Activated naive CD8-positive, alpha-beta T cell treated with anti-CD3 and anti-CD28 coated beads, Interleukin-2, amount 50 U/mL, for 24 hours (primary cell): ENCODE data around the gene UBE2L3.

Experiments used
- ATAC-seq: fragments of 150-1000 bp; cut with Tn5 transposase; one replicate; pipeline ENCODE4 v1.10.0; 2021
- DNase-seq: peaks from one replicate; pipeline ENCODE4 v3.0.0; 2021
- H3K27ac Mint-ChIP-seq: one replicate; pipeline ENCODE4 v1.8.0; 2021; ENCODE audit warnings: mild to moderate bottlenecking, mixed read lengths
- H3K27me3 Mint-ChIP-seq: one replicate; pipeline ENCODE4 v1.8.0; 2021; ENCODE audit warnings: mixed read lengths
- H3K36me3 Mint-ChIP-seq: one replicate; pipeline ENCODE4 v1.8.0; 2021; ENCODE audit warnings: low read depth, mixed read lengths
- H3K4me1 Mint-ChIP-seq: one replicate; pipeline ENCODE4 v1.8.0; 2021; ENCODE audit warnings: mixed read lengths
- H3K4me3 Mint-ChIP-seq: one replicate; pipeline ENCODE4 v1.8.0; 2021; ENCODE audit warnings: mild to moderate bottlenecking, moderate library complexity, mixed read lengths
- H3K9me3 Mint-ChIP-seq: one replicate; pipeline ENCODE4 v1.8.0; 2021; ENCODE audit warnings: mixed read lengths

Gene UBE2L3

GRCh38 chr22:21624880-21625791, 57.6 kb downstream of the UBE2L3 start:
- ATAC-seq (no peak), DNase-seq (no peak)
- H3K36me3 Mint-ChIP-seq = peaks cover 28% of the 10 kb centered on the region
- peaks cover 33% of the 10 kb centered on the region for H3K4me1 Mint-ChIP-seq
- H3K27ac Mint-ChIP-seq = peak overlapping the region; percentile 71
- H3K9me3 Mint-ChIP-seq = no peaks in the 10 kb centered on the region
- peak overlapping the region; percentile 14 for H3K4me3 Mint-ChIP-seq
- H3K27me3 Mint-ChIP-seq = no peaks in the 10 kb centered on the region

- Mint-ChIP-seq H3K36me3 (peaks cover 26% of the 10 kb centered on the region), H3K4me3 (peak overlapping the region; percentile 87), H3K27ac (peak overlapping the region; percentile 68), H3K9me3 (no peaks in the 10 kb centered on the region), H3K4me1 (peaks cover 43% of the 10 kb centered on the region), H3K27me3 (no peaks in the 10 kb centered on the region)
- ATAC-seq (no peak), DNase-seq (no peak)
These were observed 58.7 kb downstream of the UBE2L3 start for GRCh38 chr22:21626073-21626734.

DNA sequence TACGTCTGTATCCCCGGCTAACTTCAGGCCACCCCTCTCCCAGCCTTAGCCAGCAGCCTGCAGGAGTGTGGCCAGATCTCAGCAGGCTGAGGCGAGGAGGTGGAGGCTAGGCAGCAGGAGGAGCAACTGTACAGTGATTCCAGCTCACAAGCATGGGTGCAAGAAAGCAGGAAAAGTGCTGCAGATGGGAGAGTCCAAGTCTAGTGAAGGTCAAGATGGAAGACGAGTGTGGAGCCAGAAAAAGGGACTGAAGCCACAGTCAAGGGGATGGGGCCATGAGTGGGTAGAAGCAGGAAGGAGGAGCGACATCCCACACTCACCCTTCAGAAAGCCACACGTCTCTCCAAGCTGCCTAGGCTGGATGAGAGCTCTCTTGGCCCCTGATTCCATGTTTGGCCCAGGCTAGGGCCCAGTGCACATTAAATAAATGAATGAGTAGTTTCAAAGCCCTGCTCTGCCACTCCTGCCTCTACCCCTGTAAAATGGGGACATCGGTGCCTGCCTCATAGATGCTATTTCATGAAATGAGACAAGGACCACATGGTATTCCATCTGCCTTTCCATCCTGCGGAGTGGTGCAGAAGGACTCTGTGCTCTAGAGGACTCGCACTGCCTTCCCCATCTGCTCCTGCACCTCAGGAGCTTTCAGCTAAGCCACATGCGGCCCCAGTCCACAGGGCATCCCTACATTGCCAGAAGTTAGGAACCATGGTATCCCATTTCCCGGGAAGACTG, 59.4 kb downstream of the UBE2L3 start:
- Mint-ChIP-seq H3K27me3 (no peaks in the 10 kb centered on the region), H3K4me3 (peak overlapping the region; percentile 87), H3K36me3 (peaks cover 26% of the 10 kb centered on the region), H3K27ac (peak overlapping the region; percentile 68), H3K4me1 (peaks cover 46% of the 10 kb centered on the region), H3K9me3 (no peaks in the 10 kb centered on the region)
- DNase-seq = no peak
- ATAC-seq = no peak

GRCh38 chr22:21628386-21629254, 61.1 kb downstream of the UBE2L3 start:
- H3K9me3 Mint-ChIP-seq = no peaks in the 10 kb centered on the region
- peak overlapping the region; percentile 93 for H3K27ac Mint-ChIP-seq
- no peaks in the 10 kb centered on the region for H3K27me3 Mint-ChIP-seq
- ATAC-seq = peak; percentile 0
- peak overlapping the region; percentile 87 for H3K4me3 Mint-ChIP-seq
- H3K36me3 Mint-ChIP-seq = peaks cover 20% of the 10 kb centered on the region
- DNase-seq = no peak
- H3K4me1 Mint-ChIP-seq = peaks cover 48% of the 10 kb centered on the region

DNA sequence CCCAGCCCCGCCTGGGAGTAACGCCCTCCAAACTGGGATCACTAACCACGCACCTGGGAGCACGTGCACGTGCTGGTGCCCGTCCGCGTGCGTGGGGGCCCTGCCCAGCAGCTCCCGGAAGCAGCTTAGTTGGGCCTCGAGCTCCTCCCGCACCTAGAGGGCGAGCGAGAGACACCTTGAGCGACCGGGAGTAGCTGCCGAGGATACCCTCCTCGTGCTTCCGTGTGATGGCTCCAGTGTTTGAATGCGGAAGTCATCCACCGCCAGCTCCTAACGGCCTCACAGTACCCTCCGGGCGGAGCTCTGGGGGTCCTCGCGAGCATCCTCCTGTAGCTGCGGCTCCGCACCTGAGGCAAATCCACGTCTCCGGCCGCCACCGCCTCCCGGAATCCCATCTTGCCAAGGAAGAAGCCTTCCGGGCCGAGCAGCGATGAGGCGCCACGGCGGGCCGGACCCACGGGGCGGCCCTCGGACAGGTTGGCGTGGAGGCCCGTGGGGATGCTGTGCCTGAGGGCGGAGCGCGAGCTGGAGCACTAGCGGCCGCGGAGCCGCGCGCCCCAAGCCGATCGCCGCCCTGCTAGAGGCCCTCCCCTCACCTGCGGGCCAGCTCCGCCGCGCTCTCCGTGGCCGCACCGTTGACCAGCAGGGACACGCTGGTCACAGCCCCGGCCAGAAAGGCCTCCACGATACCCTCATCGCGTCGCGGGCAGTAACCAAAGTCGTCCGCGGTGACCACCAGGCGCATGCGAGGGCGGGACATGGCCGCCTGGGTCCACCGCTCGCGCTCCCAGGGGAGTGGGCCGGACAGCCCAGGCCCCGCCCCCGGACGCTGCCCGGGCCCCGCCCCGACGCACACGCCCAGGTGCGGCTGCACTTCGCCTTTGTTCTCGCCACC, 62.0 kb downstream of the UBE2L3 start, which contains the start of gene YDJC:
YDJC (minus strand) TSS at position 768 of the 895 bp plus-strand sequence; CDS start at position 760, 8 bp downstream.
- peaks cover 45% of the 10 kb centered on the region for H3K4me1 Mint-ChIP-seq
- ATAC-seq = peak; percentile 84
- peak within 1 kb of the TSS; percentile 87 for H3K4me3 Mint-ChIP-seq
- peak within 1 kb of the TSS; percentile 93 for H3K27ac Mint-ChIP-seq
- peaks cover 20% of the 10 kb centered on the region for H3K36me3 Mint-ChIP-seq
- peak; percentile 98 for DNase-seq
- H3K9me3 Mint-ChIP-seq = no peaks in the 10 kb centered on the region
- H3K27me3 Mint-ChIP-seq = no peaks in the 10 kb centered on the region

- Mint-ChIP-seq H3K4me3 (no peak overlapping the region), H3K36me3 (peaks cover 20% of the 10 kb centered on the region), H3K27me3 (no peaks in the 10 kb centered on the region), H3K9me3 (no peaks in the 10 kb centered on the region), H3K27ac (peak overlapping the region; percentile 77), H3K4me1 (peaks cover 37% of the 10 kb centered on the region)
- DNase-seq = no peak
- ATAC-seq = no peak
These were observed 63.5 kb downstream of the UBE2L3 start for GRCh38 chr22:21631025-21631424.

DNA sequence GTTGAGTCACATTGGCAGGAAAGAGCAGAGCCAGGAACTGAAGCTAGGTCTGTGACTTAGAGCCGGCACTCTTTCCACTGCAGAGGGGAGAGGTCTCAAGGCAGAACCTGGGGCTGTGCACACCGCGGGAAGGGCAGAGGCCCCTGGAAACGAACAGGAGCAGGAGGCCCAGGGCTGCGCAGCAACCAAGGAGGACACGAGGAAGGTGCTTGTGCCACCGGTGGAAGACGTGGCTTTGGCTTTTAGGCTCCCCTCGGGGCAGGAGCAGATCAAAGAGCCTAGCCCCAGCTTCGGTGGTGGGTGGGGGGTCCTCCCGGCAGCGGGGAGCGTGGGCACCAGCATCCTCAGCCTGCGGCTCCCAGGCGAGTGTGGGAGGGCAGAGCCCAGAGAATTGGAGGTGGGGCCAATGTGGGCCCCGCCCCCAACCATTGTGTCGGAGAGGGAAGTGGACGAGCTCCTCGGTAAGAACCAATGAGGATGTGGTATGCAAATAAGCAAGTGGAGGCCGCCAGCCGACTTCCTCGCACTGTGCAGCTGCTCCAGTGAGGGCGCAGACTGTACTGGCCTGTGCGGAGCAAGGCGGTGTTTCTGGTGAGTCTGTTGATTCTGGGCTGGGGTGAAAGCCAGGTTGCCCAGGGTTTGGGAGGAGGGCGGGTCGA, 64.9 kb downstream of the UBE2L3 start, which contains the start of gene CCDC116:
CCDC116 (plus strand) TSS at position 524 of the 659 bp plus-strand sequence. CDS start 422 bp downstream, outside the sequence.
- no peak within 1 kb of the TSS for H3K4me3 Mint-ChIP-seq
- DNase-seq (peak; percentile 61), ATAC-seq (peak; percentile 25)
- no peaks in the 10 kb centered on the region for H3K9me3 Mint-ChIP-seq
- peak within 1 kb of the TSS; percentile 77 for H3K27ac Mint-ChIP-seq
- H3K27me3 Mint-ChIP-seq = no peaks in the 10 kb centered on the region
- H3K4me1 Mint-ChIP-seq = peaks cover 27% of the 10 kb centered on the region
- peaks cover 11% of the 10 kb centered on the region for H3K36me3 Mint-ChIP-seq

GRCh38 chr22:21632931-21633330, 65.4 kb downstream of the UBE2L3 start:
- Mint-ChIP-seq H3K9me3 (no peaks in the 10 kb centered on the region), H3K4me3 (no peak overlapping the region), H3K4me1 (peaks cover 21% of the 10 kb centered on the region), H3K36me3 (peaks cover 7% of the 10 kb centered on the region), H3K27ac (no peak overlapping the region), H3K27me3 (no peaks in the 10 kb centered on the region)
- no peak for ATAC-seq
- DNase-seq = no peak

- DNase-seq = no peak
- Mint-ChIP-seq H3K36me3 (peaks cover 2% of the 10 kb centered on the region), H3K4me1 (peaks cover 16% of the 10 kb centered on the region), H3K4me3 (no peak overlapping the region), H3K27me3 (no peaks in the 10 kb centered on the region), H3K9me3 (no peaks in the 10 kb centered on the region), H3K27ac (no peak overlapping the region)
- ATAC-seq = no peak
These were observed 66.0 kb downstream of the UBE2L3 start for GRCh38 chr22:21633481-21633880.

DNA sequence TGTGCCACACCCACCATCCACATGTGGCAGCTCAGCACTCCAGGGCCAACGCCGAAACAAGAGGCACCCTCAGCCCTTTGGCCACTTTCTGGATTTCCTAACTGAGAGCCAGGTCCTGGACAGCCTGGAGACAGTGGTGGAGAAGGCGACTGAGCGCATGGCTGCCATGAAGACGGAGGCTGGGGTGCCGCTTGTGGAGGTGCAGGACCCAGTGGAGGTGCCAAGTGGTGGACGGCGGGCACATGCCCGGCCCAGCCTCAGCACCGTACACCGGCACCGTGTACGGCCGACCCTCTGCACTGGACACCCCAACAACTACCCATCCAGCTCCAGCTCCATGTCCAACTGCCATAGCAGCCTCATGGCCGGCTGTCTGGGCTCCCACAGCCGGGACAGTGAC, 66.6 kb downstream of the UBE2L3 start:
- no peak overlapping the region for H3K4me3 Mint-ChIP-seq
- ATAC-seq = no peak
- no peak overlapping the region for H3K27ac Mint-ChIP-seq
- H3K27me3 Mint-ChIP-seq = no peaks in the 10 kb centered on the region
- H3K9me3 Mint-ChIP-seq = no peaks in the 10 kb centered on the region
- H3K36me3 Mint-ChIP-seq = peaks cover 1% of the 10 kb centered on the region
- peaks cover 16% of the 10 kb centered on the region for H3K4me1 Mint-ChIP-seq
- no peak for DNase-seq

DNA sequence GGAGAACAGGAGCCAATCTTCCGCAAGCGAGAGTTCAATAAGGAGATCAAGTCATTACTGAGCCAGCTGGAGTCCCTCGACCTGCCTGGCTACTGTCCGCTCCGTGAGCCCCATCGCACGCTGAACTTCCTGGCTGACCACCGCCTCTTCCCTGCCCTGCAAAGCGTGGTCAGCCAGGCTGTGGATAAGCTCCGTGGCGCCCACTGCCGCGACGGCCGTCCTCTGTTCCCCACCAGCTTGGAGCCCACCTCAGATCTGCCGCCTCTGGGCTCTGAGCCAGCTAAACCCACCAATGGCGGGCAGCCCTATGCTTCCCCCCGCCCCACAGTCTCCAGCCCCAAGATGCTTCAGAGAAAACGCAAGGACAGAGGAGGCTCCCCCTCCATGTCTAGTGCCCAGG, 67.3 kb downstream of the UBE2L3 start:
- Mint-ChIP-seq H3K27me3 (no peaks in the 10 kb centered on the region), H3K27ac (no peak overlapping the region), H3K9me3 (no peaks in the 10 kb centered on the region), H3K4me1 (peaks cover 15% of the 10 kb centered on the region), H3K4me3 (no peak overlapping the region), H3K36me3 (no peaks in the 10 kb centered on the region)
- no peak for ATAC-seq
- DNase-seq = no peak

GRCh38 chr22:21635771-21636510, 68.4 kb downstream of the UBE2L3 start:
- Mint-ChIP-seq H3K9me3 (no peaks in the 10 kb centered on the region), H3K4me1 (peaks cover 9% of the 10 kb centered on the region), H3K27me3 (peaks cover 4% of the 10 kb centered on the region), H3K36me3 (no peaks in the 10 kb centered on the region), H3K4me3 (no peak overlapping the region), H3K27ac (no peak overlapping the region)
- ATAC-seq (no peak), DNase-seq (no peak)
